CD4-positive, CD25-positive, alpha-beta regulatory T cell (primary cell): ENCODE measurements around the gene ARHGAP45. TPM values are rescaled to one million over a fixed set of nuclear protein-coding genes. Genes with fewer than 3 reads are reported as not detected.

Source experiments
- ATAC-seq, 2 donors: fragments of 150-1000 bp; cut with Tn5 transposase; one replicate each; pipeline ENCODE4 v1.10.0; 2021; ENCODE audit warnings: low read depth in 2 of 2, moderate number of reproducible peaks in 2 of 2, moderate library complexity in 1 of 2
- DNase-seq, 3 donors: peaks; one replicate each; pipeline versions ENCODE4 v3.0.0 to v3.0.0-alpha.2; 2012 to 2022; ENCODE audit warnings: mixed read lengths in 1 of 3
- H3K27ac ChIP-seq: one replicate; pipeline ENCODE4 v1.7.0; 2013; ENCODE audit warnings: mild to moderate bottlenecking, low read length; ENCODE audit not compliant: insufficient read depth, poor library complexity, severe bottlenecking
- H3K27me3 ChIP-seq: one replicate; pipeline ENCODE4 v1.7.0; 2013; ENCODE audit warnings: low read length; ENCODE audit not compliant: control insufficient read depth, insufficient read depth
- H3K36me3 ChIP-seq: one replicate; pipeline ENCODE4 v1.7.0; 2013; ENCODE audit warnings: mild to moderate bottlenecking, low read length, moderate library complexity; ENCODE audit not compliant: control insufficient read depth, insufficient read depth
- H3K4me1 ChIP-seq: 2 replicates; pipeline ENCODE4 v1.7.0; 2013; ENCODE audit warnings: mild to moderate bottlenecking, low read length; ENCODE audit not compliant: insufficient read depth, control insufficient read depth, poor library complexity, severe bottlenecking
- H3K4me3 ChIP-seq: one replicate; pipeline ENCODE4 v1.7.0; 2013; ENCODE audit warnings: low read depth, mild to moderate bottlenecking, low read length, moderate library complexity
- H3K9me3 ChIP-seq, 2 experiments: 1 replicate in 1 of 2; 2 replicates in 1 of 2; pipeline ENCODE4 v1.7.0; 2013; ENCODE audit warnings: low read length in 2 of 2, mild to moderate bottlenecking in 1 of 2, moderate library complexity in 1 of 2; ENCODE audit not compliant: control insufficient read depth in 2 of 2
- H3K27ac Mint-ChIP-seq, 3 donors: one replicate each; pipeline ENCODE4 v1.8.0; 2020 to 2022; ENCODE audit warnings: mild to moderate bottlenecking in 3 of 3, mixed read lengths in 3 of 3, moderate library complexity in 2 of 3
- H3K27me3 Mint-ChIP-seq: one replicate; pipeline ENCODE4 v1.8.0; 2022; ENCODE audit warnings: mild to moderate bottlenecking, mixed read lengths
- H3K36me3 Mint-ChIP-seq: one replicate; pipeline ENCODE4 v1.8.0; 2020; ENCODE audit warnings: mixed read lengths
- H3K4me1 Mint-ChIP-seq, 4 donors: one replicate each; pipeline ENCODE4 v1.8.0; 2020 to 2022; ENCODE audit warnings: mixed read lengths in 4 of 4, mild to moderate bottlenecking in 1 of 4
- H3K4me3 Mint-ChIP-seq, 4 donors: one replicate each; pipeline ENCODE4 v1.8.0; 2020 to 2022; ENCODE audit warnings: mild to moderate bottlenecking in 4 of 4, mixed read lengths in 4 of 4, moderate library complexity in 3 of 4
- H3K9me3 Mint-ChIP-seq, 7 donors: one replicate each; pipeline ENCODE4 v1.8.0; 2020 to 2022; ENCODE audit warnings: mixed read lengths in 7 of 7, mild to moderate bottlenecking in 3 of 7, moderate library complexity in 2 of 7
- polyA plus RNA-seq, 4 donors: library from polyadenylated mRNA; unstranded; fragments of 300-500 nt; fragmentation: Illumina TruSeq; gene quantifications; one replicate each; pipeline ENCODE4 v1.2.3, GENCODE V29; 2021
- total RNA-seq: library from RNA; stranded (reverse); gene quantifications from one replicate; pipeline ENCODE4 v1.2.3, GENCODE V29; 2022

The ARHGAP45 gene
- total and polyA plus RNA-seq, 5 donors from 2014 or later, result 258 to 756 (median 284) TPM

- peaks cover 4 to 66% (median 22%) of the 10 kb centered on the region in 4 donors for H3K4me1 Mint-ChIP-seq
- ATAC-seq (no peak), DNase-seq (no peak)
These were observed 31.4 kb downstream of the ARHGAP45 start for GRCh38 chr19:1098177-1099051.

DNA sequence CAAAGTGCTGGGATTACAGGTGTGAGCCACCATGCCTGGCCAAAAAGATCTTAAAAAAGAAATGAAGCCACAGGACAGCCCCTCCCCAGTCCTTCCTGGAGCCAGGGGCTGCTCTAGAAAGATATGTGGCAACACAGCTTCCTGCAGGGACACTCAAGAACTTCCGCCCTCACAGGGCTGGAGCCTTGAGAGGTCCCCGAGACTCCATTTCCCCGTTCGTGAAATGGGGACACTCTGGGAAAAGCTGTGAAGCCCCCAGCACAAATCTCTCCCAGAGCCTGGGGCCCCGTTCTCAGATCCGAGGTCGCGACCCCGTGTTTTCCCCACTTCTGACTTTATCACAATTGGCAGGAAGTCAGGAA lies 34.4 kb downstream of the ARHGAP45 start:
- H3K4me3 Mint-ChIP-seq, result peak overlapping the region in 1 of 4 donors; percentile 65

More at GRCh38 chr19:1098177-1099051, 31.4 kb downstream of the ARHGAP45 start:
- Histone ChIP-seq H3K4me1 (peaks cover 59% of the 10 kb centered on the region), H3K36me3 (no peaks in the 10 kb centered on the region), H3K27ac (no peak overlapping the region), H3K27me3 (no peaks in the 10 kb centered on the region), H3K9me3 (no peaks in the 10 kb centered on the region), H3K4me3 (no peak overlapping the region)
- H3K27me3 Mint-ChIP-seq, result peaks cover 6% of the 10 kb centered on the region
- peaks cover 0 to 4% (median 0%) of the 10 kb centered on the region in 7 donors for H3K9me3 Mint-ChIP-seq
- H3K4me3 Mint-ChIP-seq, result peak overlapping the region in 1 of 4 donors; percentile 16
- H3K36me3 Mint-ChIP-seq, result no peaks in the 10 kb centered on the region
- no peak overlapping the region for H3K27ac Mint-ChIP-seq

DNA sequence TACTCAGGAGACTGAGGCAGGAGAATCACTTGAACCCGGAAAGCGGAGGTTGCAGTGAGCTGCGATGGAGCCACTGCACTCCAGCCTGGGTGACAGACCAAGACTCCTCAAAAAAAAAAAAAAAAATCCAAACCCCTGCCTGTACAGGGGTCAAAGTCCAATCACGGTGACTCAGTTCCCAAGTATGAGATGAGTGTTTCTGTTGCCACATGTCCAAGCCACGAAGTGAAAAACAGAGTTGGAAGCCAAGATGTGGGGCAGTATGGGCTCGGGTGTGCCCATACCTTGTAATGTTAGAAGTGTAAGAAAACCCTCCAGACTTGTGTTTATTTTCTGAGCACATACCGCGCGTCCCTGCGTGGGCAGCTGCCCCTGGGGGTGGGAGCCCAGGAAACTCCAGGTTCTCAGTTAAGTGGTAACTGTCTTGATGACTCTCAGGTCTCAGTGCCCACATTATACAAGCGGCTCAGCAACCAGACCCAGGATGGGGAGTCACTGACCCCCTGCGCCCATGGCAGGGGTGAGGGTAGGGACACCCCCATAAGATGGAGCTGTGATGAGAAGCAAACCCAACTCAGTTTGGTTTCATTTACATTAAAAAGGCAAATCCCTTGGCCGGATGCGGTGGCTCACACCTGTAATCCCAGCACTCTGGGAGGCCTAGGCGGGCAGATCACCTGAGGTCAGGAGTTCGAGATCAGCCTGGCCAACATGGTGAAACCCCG lies 35.6 kb downstream of the ARHGAP45 start:
- DNase-seq, result peak in 1 of 3 donors; percentile 49
- peak overlapping the region; percentile 59 to 92 (median 78) for H3K4me3 Mint-ChIP-seq
- H3K4me1 Mint-ChIP-seq, result peaks cover 0 to 54% (median 12%) of the 10 kb centered on the region in 4 donors

More for the DNA sequence above, 34.4 kb downstream of the ARHGAP45 start:
- no peaks in the 10 kb centered on the region for H3K9me3 ChIP-seq
- H3K4me3 ChIP-seq, result no peak overlapping the region
- Mint-ChIP-seq H3K9me3 (peaks cover 0 to 4% (median 0%) of the 10 kb centered on the region in 7 donors), H3K4me1 (peaks cover 0 to 51% (median 13%) of the 10 kb centered on the region in 4 donors), H3K27ac (peak overlapping the region in 2 of 3 donors; percentile 55 to 79), H3K36me3 (no peaks in the 10 kb centered on the region), H3K27me3 (no peaks in the 10 kb centered on the region)
- ATAC-seq (no peak), DNase-seq (no peak)
- no peaks in the 10 kb centered on the region for H3K36me3 ChIP-seq
- no peaks in the 10 kb centered on the region for H3K27me3 ChIP-seq
- H3K27ac ChIP-seq, result peak overlapping the region; percentile 15
- peaks cover 48% of the 10 kb centered on the region for H3K4me1 ChIP-seq

GRCh38 chr19:1103132-1103707 lies 36.3 kb downstream of the ARHGAP45 start:
- Mint-ChIP-seq H3K9me3 (peaks cover 0 to 3% (median 0%) of the 10 kb centered on the region in 7 donors), H3K36me3 (no peaks in the 10 kb centered on the region), H3K27ac (peak overlapping the region; percentile 66 to 93 (median 90)), H3K4me1 (peaks cover 0 to 50% (median 12%) of the 10 kb centered on the region in 4 donors), H3K27me3 (no peaks in the 10 kb centered on the region), H3K4me3 (peak overlapping the region; percentile 74 to 92 (median 85))
- no peak overlapping the region for H3K4me3 ChIP-seq
- peak overlapping the region; percentile 98 for H3K27ac ChIP-seq
- no peak for DNase-seq
- H3K4me1 ChIP-seq, result peaks cover 45% of the 10 kb centered on the region
- no peaks in the 10 kb centered on the region for H3K9me3 ChIP-seq
- no peak for ATAC-seq
- H3K36me3 ChIP-seq, result peaks cover 3% of the 10 kb centered on the region
- no peaks in the 10 kb centered on the region for H3K27me3 ChIP-seq

More for the DNA sequence above, 35.6 kb downstream of the ARHGAP45 start:
- no peaks in the 10 kb centered on the region for H3K27me3 Mint-ChIP-seq
- no peak for ATAC-seq
- no peaks in the 10 kb centered on the region for H3K27me3 ChIP-seq
- peaks cover 0 to 4% (median 0%) of the 10 kb centered on the region in 7 donors for H3K9me3 Mint-ChIP-seq
- no peaks in the 10 kb centered on the region for H3K9me3 ChIP-seq
- no peaks in the 10 kb centered on the region for H3K36me3 Mint-ChIP-seq
- peaks cover 45% of the 10 kb centered on the region for H3K4me1 ChIP-seq
- no peak overlapping the region for H3K4me3 ChIP-seq
- H3K36me3 ChIP-seq, result peaks cover 3% of the 10 kb centered on the region
- peak overlapping the region; percentile 98 for H3K27ac ChIP-seq
- peak overlapping the region; percentile 79 to 93 (median 90) for H3K27ac Mint-ChIP-seq

GRCh38 chr19:1103708-1104310 lies 36.8 kb downstream of the ARHGAP45 start, which contains the start of gene GPX4:
GPX4 (plus strand) TSS chr19:1103994; CDS start chr19:1104044, 50 bp downstream.
- Mint-ChIP-seq H3K27ac (peak within 1 kb of the TSS; percentile 66 to 93 (median 90)), H3K9me3 (peaks cover 0 to 3% (median 0%) of the 10 kb centered on the region in 7 donors), H3K4me3 (peak within 1 kb of the TSS; percentile 77 to 92 (median 88)), H3K4me1 (peaks cover 0 to 47% (median 11%) of the 10 kb centered on the region in 4 donors), H3K27me3 (no peaks in the 10 kb centered on the region), H3K36me3 (no peaks in the 10 kb centered on the region)
- H3K27me3 ChIP-seq, result no peaks in the 10 kb centered on the region
- peak within 1 kb of the TSS; percentile 37 for H3K4me3 ChIP-seq
- H3K36me3 ChIP-seq, result peaks cover 3% of the 10 kb centered on the region
- DNase-seq (peak; percentile 97 to 99 (median 98)), ATAC-seq (peak; percentile 86 to 88)
- no peaks in the 10 kb centered on the region for H3K9me3 ChIP-seq
- peaks cover 45% of the 10 kb centered on the region for H3K4me1 ChIP-seq
- H3K27ac ChIP-seq, result peak within 1 kb of the TSS; percentile 98

- Mint-ChIP-seq H3K36me3 (no peaks in the 10 kb centered on the region), H3K27me3 (no peaks in the 10 kb centered on the region), H3K4me3 (peak overlapping the region; percentile 49 to 91 (median 78)), H3K27ac (peak overlapping the region in 2 of 3 donors; percentile 25 to 29), H3K4me1 (peaks cover 0 to 43% (median 11%) of the 10 kb centered on the region in 4 donors), H3K9me3 (peaks cover 0 to 2% (median 0%) of the 10 kb centered on the region in 7 donors)
- Histone ChIP-seq H3K4me1 (peaks cover 39% of the 10 kb centered on the region), H3K9me3 (no peaks in the 10 kb centered on the region), H3K36me3 (peaks cover 3% of the 10 kb centered on the region), H3K27me3 (no peaks in the 10 kb centered on the region), H3K4me3 (peak overlapping the region; percentile 37), H3K27ac (peak overlapping the region; percentile 98)
- DNase-seq (peak; percentile 68 to 76 (median 71)), ATAC-seq (peak; percentile 33)
These were observed 37.5 kb downstream of the ARHGAP45 start for GRCh38 chr19:1104311-1105007.
